OCI-LY7 (cell line): Measurements from ENCODE around the gene E2F2. TPM values are rescaled to one million over a fixed set of nuclear protein-coding genes. Genes with fewer than 3 reads are reported as not detected.
"Not testable (repeated sequence)": the region's sequence is repeated elsewhere in the genome, so short reads cannot be mapped to it uniquely, and the experiment has no call there.

Source experiments
- BruUV-seq: library from RNA; stranded (reverse); fragments of 400-500 nt; replicated peaks from 2 replicates; lab custom pipeline; 2021; lab: Mats Ljungman, UMichigan
- CTCF ChIA-PET: fragments of 300-600 bp; sonication (Branson Sonifier 250); formaldehyde crosslinking; loops from one replicate; lab custom pipeline; 2022; ENCODE audit warnings: antibody characterized with exemption; ENCODE audit not compliant: unreplicated experiment; lab: Charles Lee
- POLR2A ChIA-PET: fragments of 300-600 bp; sonication (Branson Sonifier 250); formaldehyde crosslinking; loops from one replicate; lab custom pipeline; 2022; ENCODE audit warnings: antibody characterized with exemption; lab: Charles Lee
- DNase-seq: peaks from one replicate; pipeline ENCODE4 v3.0.0-alpha.2; 2015; ENCODE audit warnings: low spot score
- H2AFZ ChIP-seq: fragments of 200-600 bp; sonication (generic), shearing (Covaris generic); 2 replicates; pipeline ENCODE4 v1.6.1; 2014; ENCODE audit warnings: mild to moderate bottlenecking, antibody characterized with exemption, low read length, moderate library complexity
- H3K27ac ChIP-seq: fragments of 200-600 bp; sonication (generic); 2 replicates; pipeline ENCODE4 v1.5.1; 2014; ENCODE audit warnings: mixed run types, low read depth, mild to moderate bottlenecking, moderate library complexity, low read length, inconsistent platforms; ENCODE audit not compliant: poor library complexity, severe bottlenecking
- H3K36me3 ChIP-seq: fragments of 200-600 bp; sonication (generic); 2 replicates; pipeline ENCODE4 v1.6.1; 2014; ENCODE audit warnings: mild to moderate bottlenecking, antibody characterized with exemption, low read length, moderate library complexity, mixed read lengths; ENCODE audit not compliant: insufficient read depth
- H3K4me1 ChIP-seq: fragments of 200-600 bp; sonication (generic); 2 replicates; pipeline ENCODE4 v1.5.1; 2014; ENCODE audit warnings: mild to moderate bottlenecking, low read length; ENCODE audit not compliant: insufficient read depth, poor library complexity, severe bottlenecking
- H3K4me2 ChIP-seq: fragments of 200-600 bp; sonication (generic); 2 replicates; pipeline ENCODE4 v1.6.1; 2014; ENCODE audit warnings: mild to moderate bottlenecking, low read length
- H3K4me3 ChIP-seq: fragments of 200-600 bp; sonication (generic); 2 replicates; pipeline ENCODE4 v1.5.1; 2014; ENCODE audit warnings: mild to moderate bottlenecking, low read depth, low read length; ENCODE audit not compliant: poor library complexity, severe bottlenecking
- H3K79me2 ChIP-seq: fragments of 200-600 bp; sonication (generic); 2 replicates; pipeline ENCODE4 v1.6.1; 2016; ENCODE audit warnings: low read depth, mild to moderate bottlenecking, low read length, moderate library complexity, mixed read lengths; ENCODE audit not compliant: insufficient read depth
- H3K9me2 ChIP-seq: fragments of 200-600 bp; sonication (generic); 2 replicates; pipeline ENCODE4 v1.6.1; 2016; ENCODE audit warnings: mild to moderate bottlenecking, low read length, mixed read lengths; ENCODE audit not compliant: insufficient read depth
- H3K9me3 ChIP-seq: fragments of 200-600 bp; sonication (generic); 2 replicates; pipeline ENCODE4 v1.6.1; 2014; ENCODE audit warnings: mild to moderate bottlenecking, mixed run types, low read length, mixed read lengths
- H4K20me1 ChIP-seq: fragments of 200-600 bp; sonication (generic); 2 replicates; pipeline ENCODE4 v1.6.1; 2014; ENCODE audit warnings: mild to moderate bottlenecking, antibody characterized with exemption, low read length, moderate library complexity, mixed read lengths; ENCODE audit not compliant: insufficient read depth
- EZH2phosphoT487 ChIP-seq: fragments of 200-600 bp; sonication (generic); IDR thresholded peaks from 2 replicates; pipeline ENCODE4 v1.6.1; 2018; ENCODE audit warnings: low read depth, borderline replicate concordance, mild to moderate bottlenecking, mixed run types, antibody characterized with exemption, low read length, moderate library complexity, mixed read lengths
- intact Hi-C: fragments of 100-400 bp; cut with micrococcal nuclease; formaldehyde crosslinking; loops from one replicate; pipeline ENCODE4 v1.10.0; 2022; ENCODE audit not compliant: unreplicated experiment
- total RNA-seq, 2 experiments: library from RNA; depleted of rRNA in 1 of 2; stranded (reverse); fragments of >200 nt in 1 of 2; shearing (Covaris generic) in 1 of 2; gene quantifications; 2 replicates each; pipeline ENCODE4 v1.2.3, GENCODE V29; 2014 to 2022
- TF ChIP-seq, protein P1 (sequence below): fragments of 200-600 bp; sonication (generic); conservative IDR thresholded peaks from 2 replicates; pipeline ENCODE4 v1.5.1; 2014; ENCODE audit warnings: mild to moderate bottlenecking, antibody characterized with exemption, low read length, moderate library complexity, mixed read lengths

The E2F2 gene
- total RNA-seq, 2 experiments from 2014 or later = 203 to 212 TPM

DNA sequence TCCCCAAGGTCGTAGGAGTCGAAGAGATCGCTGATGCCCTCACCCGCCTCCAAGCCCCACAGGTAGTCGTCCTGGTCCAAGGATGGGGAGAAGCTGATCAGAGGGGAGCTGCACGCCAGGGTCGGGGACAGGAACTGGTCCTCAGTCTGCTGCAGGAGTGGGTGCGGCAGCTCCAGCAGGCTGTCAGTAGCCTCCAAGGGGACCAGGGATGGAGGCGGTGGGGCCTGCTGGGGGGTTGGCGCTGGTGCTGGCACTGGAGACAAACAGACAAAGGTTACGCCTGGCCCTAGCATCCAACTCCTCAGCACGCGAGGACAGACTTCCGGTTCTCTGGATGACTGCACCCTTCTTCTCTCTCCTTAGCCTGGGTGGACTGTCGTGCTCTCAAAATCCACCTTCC is 21.1 kb downstream of the E2F2 start:
- H3K4me3 ChIP-seq = no peak overlapping the region
- ChIA-PET CTCF (no interaction called here), POLR2A (no interaction called here)
- intact Hi-C loops = no loop called here
- H3K4me1 ChIP-seq = no peaks in the 10 kb centered on the region
- no peaks in the 10 kb centered on the region for H3K9me2 ChIP-seq
- BruUV-seq = no TSS peak
- H3K36me3 ChIP-seq = peaks cover 100% of the 10 kb centered on the region
- H2AFZ ChIP-seq = no peak overlapping the region
- TF ChIP-seq, protein P1, sequence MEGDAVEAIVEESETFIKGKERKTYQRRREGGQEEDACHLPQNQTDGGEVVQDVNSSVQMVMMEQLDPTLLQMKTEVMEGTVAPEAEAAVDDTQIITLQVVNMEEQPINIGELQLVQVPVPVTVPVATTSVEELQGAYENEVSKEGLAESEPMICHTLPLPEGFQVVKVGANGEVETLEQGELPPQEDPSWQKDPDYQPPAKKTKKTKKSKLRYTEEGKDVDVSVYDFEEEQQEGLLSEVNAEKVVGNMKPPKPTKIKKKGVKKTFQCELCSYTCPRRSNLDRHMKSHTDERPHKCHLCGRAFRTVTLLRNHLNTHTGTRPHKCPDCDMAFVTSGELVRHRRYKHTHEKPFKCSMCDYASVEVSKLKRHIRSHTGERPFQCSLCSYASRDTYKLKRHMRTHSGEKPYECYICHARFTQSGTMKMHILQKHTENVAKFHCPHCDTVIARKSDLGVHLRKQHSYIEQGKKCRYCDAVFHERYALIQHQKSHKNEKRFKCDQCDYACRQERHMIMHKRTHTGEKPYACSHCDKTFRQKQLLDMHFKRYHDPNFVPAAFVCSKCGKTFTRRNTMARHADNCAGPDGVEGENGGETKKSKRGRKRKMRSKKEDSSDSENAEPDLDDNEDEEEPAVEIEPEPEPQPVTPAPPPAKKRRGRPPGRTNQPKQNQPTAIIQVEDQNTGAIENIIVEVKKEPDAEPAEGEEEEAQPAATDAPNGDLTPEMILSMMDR = no peak
- no peak for TF ChIP-seq EZH2phosphoT487
- no peaks in the 10 kb centered on the region for H3K9me3 ChIP-seq
- no peak overlapping the region for H3K4me2 ChIP-seq
- no peak overlapping the region for H3K27ac ChIP-seq
- H4K20me1 ChIP-seq = no peaks in the 10 kb centered on the region
- DNase-seq = no peak
- H3K79me2 ChIP-seq = peaks cover 12% of the 10 kb centered on the region; the same call in 1 of the 2 replicates

DNA sequence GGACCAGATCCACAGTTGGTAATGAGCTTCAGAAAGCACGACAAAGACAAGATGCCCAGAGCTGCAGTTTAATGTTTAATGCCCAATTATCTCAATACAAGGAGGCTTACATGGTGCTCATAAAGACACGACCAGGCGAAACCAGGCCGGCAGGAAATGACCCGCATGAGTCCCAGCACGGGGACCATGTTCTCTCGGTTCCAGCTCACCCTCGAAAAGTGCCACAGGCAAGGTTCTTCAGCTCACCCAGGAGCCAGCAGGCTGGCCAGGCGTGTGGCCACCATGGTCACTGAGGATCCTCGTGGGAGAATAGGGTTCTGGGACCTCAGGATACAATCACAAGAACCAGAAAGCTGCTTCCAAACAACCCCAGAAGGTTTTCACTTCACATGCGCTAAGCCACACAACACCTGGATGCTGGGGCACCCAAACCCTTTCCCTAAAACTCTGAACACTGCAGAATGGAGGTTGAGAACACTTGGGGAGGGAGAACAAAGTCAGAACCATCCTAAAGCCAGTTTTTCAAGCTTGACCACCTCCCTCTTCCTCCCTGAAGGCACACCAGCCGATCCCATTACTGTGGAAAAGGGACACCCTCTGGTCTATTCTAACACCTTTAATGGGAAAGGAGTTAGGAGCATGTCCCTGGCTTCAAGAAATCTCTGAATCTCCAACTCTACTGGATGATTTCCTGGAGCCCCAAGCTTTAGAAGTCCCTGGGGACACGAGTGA is 24.5 kb downstream of the E2F2 start:
- Histone ChIP-seq H3K79me2 (no peaks in the 10 kb centered on the region; the same call in 1 of the 2 replicates), H3K4me3 (no peak overlapping the region), H3K36me3 (peaks cover 68% of the 10 kb centered on the region), H2AFZ (no peak overlapping the region), H3K4me1 (no peaks in the 10 kb centered on the region), H3K9me3 (no peaks in the 10 kb centered on the region), H3K27ac (peak overlapping the region; percentile 22), H3K4me2 (no peak overlapping the region), H3K9me2 (no peaks in the 10 kb centered on the region), H4K20me1 (no peaks in the 10 kb centered on the region)
- POLR2A ChIA-PET = interaction anchor here (0.6 to 1.3 kb wide), 4 partner anchors 8 to 167 kb away, joined by 3 to 6 read pairs (median 4); no protein-coding TSS in a partner anchor
- TSS peak; percentile 61 for BruUV-seq
- CTCF ChIA-PET = no interaction called here
- no peak for DNase-seq
- intact Hi-C loops = no loop called here
- no peak for TF ChIP-seq EZH2phosphoT487
- TF ChIP-seq, protein P1 = no peak

DNA sequence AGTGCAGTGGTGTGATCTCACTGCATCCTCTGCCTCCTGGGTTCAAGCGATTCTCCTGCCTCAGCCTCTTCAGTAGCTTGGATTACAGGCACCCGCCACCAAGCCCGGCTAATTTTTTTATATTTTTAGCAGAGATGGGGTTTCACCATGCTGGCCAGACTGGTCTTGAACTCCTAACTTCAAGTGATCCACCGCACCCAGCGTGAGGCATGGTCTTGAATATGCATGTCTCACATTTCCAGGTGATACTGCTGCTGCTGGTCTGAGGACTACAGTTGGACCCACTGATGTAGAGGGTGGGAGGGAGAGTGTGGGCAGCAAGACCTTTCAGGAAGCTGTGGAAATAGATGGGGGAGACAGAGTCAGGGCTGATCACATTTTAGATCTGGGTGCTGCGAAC is 25.2 kb downstream of the E2F2 start:
- no peak overlapping the region for H3K4me3 ChIP-seq
- no peaks in the 10 kb centered on the region for H4K20me1 ChIP-seq
- H3K9me2 ChIP-seq = no peaks in the 10 kb centered on the region
- H3K36me3 ChIP-seq = peaks cover 61% of the 10 kb centered on the region
- no peaks in the 10 kb centered on the region for H3K9me3 ChIP-seq
- ChIA-PET CTCF (no interaction called here), POLR2A (interaction anchor here (0.6 to 1.3 kb wide), 2 partner anchors 23 to 166 kb away, joined by 3 to 4 read pairs; no protein-coding TSS in a partner anchor)
- no TSS peak for BruUV-seq
- H3K4me1 ChIP-seq = no peaks in the 10 kb centered on the region
- peak overlapping the region; percentile 22 for H3K27ac ChIP-seq
- no peak overlapping the region for H3K4me2 ChIP-seq
- no peaks in the 10 kb centered on the region; the same call in 1 of the 2 replicates for H3K79me2 ChIP-seq
- TF ChIP-seq, protein P1 = no peak
- TF ChIP-seq EZH2phosphoT487 = no peak
- DNase-seq = no peak
- no peak overlapping the region for H2AFZ ChIP-seq
- intact Hi-C loops = no loop called here

DNA sequence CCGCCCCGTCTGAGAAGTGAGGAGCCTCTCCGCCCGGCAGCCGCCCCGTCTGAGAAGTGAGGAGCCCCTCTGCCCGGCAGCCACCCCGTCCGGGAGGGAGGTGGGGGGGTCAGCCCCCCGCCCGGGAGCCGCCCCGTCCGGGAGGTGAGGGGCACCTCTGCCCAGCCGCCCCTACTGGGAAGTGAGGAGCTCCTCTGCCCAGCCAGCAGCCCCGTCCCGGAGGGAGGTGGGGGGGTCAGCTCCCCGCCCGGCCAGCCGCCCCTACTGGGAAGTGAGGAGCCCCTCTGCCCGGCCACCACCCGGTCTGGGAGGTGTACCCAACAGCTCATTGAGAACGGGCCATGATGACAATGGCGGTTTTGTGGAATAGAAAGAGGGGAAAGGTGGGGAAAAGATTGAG is 26.9 kb downstream of the E2F2 start:
- POLR2A ChIA-PET = interaction anchor here (0.6 kb wide), 1 partner anchor 16 kb away, joined by 4 read pairs; no protein-coding TSS in a partner anchor
- CTCF ChIA-PET = not testable (repeated sequence)

More for the DNA sequence above, 26.9 kb downstream of the E2F2 start:
- H3K4me1 ChIP-seq, H3K4me2 ChIP-seq, H4K20me1 ChIP-seq, H3K27ac ChIP-seq, H2AFZ ChIP-seq, DNase-seq, BruUV-seq, H3K9me2 ChIP-seq, H3K4me3 ChIP-seq, intact Hi-C loops, H3K9me3 ChIP-seq, H3K79me2 ChIP-seq: not testable (repeated sequence)
- peaks cover 44% of the 10 kb centered on the region for H3K36me3 ChIP-seq
